Fibroblast of lung (primary cell): ENCODE results near the gene CDKN2B-AS1. TPM values are rescaled to one million over a fixed set of nuclear protein-coding genes. Genes with fewer than 3 reads are reported as not detected.
A peak's percentile ranks its signal among the peaks of the same experiment; 100 is the strongest.

Experiments used
- DNase-seq, 2 donors: peaks; one replicate each; pipeline versions ENCODE4 v3.0.0 to v3.0.0-alpha.2; 2010; ENCODE audit warnings: low read depth in 2 of 2
- H2AFZ ChIP-seq: 2 replicates; pipeline ENCODE4 v1.5.1; 2012; ENCODE audit warnings: low read length, control low read depth, inconsistent platforms
- H3K27ac ChIP-seq: 2 replicates; pipeline ENCODE4 v1.5.1; 2011; ENCODE audit warnings: low read length, control low read depth; ENCODE audit not compliant: insufficient read depth
- H3K27me3 ChIP-seq: 2 replicates; pipeline ENCODE4 v1.5.1; 2011; ENCODE audit warnings: mild to moderate bottlenecking, low read length; ENCODE audit not compliant: control insufficient read depth, insufficient read depth
- H3K36me3 ChIP-seq: 2 replicates; pipeline ENCODE4 v1.5.1; 2011; ENCODE audit warnings: low read length; ENCODE audit not compliant: control insufficient read depth, insufficient read depth
- H3K4me1 ChIP-seq: 2 replicates; pipeline ENCODE4 v1.5.1; 2011; ENCODE audit warnings: low read length; ENCODE audit not compliant: control insufficient read depth, insufficient read depth; ENCODE audit errors: extremely low read depth
- H3K4me2 ChIP-seq: 2 replicates; pipeline ENCODE4 v1.5.1; 2011; ENCODE audit warnings: low read length, control low read depth; ENCODE audit not compliant: insufficient read depth; ENCODE audit errors: extremely low read depth
- H3K4me3 ChIP-seq, 4 experiments: fragments of 200-600 bp in 1 of 4; sonication (generic) in 1 of 4; replicated peaks in 1 of 4; 2 replicates each; pipeline ENCODE4 v1.5.1; 2011 to 2016; ENCODE audit warnings: low read length in 4 of 4, low read depth in 3 of 4, mild to moderate bottlenecking in 3 of 4, control low read depth in 2 of 4, inconsistent platforms in 1 of 4, mixed read lengths in 1 of 4; ENCODE audit not compliant: insufficient read depth in 1 of 4; ENCODE audit errors: control extremely low read depth in 1 of 4
- H3K79me2 ChIP-seq: 2 replicates; pipeline ENCODE4 v1.5.1; 2012; ENCODE audit warnings: mild to moderate bottlenecking, low read length, inconsistent platforms; ENCODE audit not compliant: control insufficient read depth, insufficient read depth
- H3K9ac ChIP-seq: 2 replicates; pipeline ENCODE4 v1.5.1; 2011; ENCODE audit warnings: mild to moderate bottlenecking, low read length, control low read depth; ENCODE audit not compliant: insufficient read depth
- H3K9me3 ChIP-seq: 2 replicates; pipeline ENCODE4 v1.5.1; 2012; ENCODE audit warnings: low read depth, low read length; ENCODE audit not compliant: control insufficient read depth, insufficient read depth
- H4K20me1 ChIP-seq: 2 replicates; pipeline ENCODE4 v1.5.1; 2011; ENCODE audit warnings: low read length; ENCODE audit not compliant: control insufficient read depth, insufficient read depth; ENCODE audit errors: extremely low read depth
- EZH2 ChIP-seq: IDR thresholded peaks from 2 replicates; pipeline ENCODE4 v1.5.1; 2012; ENCODE audit warnings: low read length, control low read depth, mild to moderate bottlenecking; ENCODE audit errors: missing control alignments
- polyA plus RNA-seq, 2 donors: library from polyadenylated mRNA; depleted of rRNA in 1 of 2; stranded (reverse) in 1 of 2; unstranded in 1 of 2; fragments of >200 nt; gene quantifications; 2 replicates each; pipeline ENCODE4 v1.2.1, GENCODE V29; 2011 to 2012; ENCODE audit warnings: missing spikeins in 1 of 2
- total RNA-seq: library from RNA; depleted of rRNA; stranded (reverse); fragments of >200 nt; gene quantifications from 2 replicates; pipeline ENCODE4 v1.2.1, GENCODE V29; 2014
- TF ChIP-seq, protein P1 (sequence below), 2 donors: IDR thresholded peaks in 1 of 2; conservative IDR thresholded peaks in 1 of 2; 1 replicate in 1 of 2; 2 replicates in 1 of 2; pipeline ENCODE4 v1.5.1; 2011 to 2012; ENCODE audit warnings: low read length in 2 of 2, control low read depth in 1 of 2, inconsistent platforms in 1 of 2, low read depth in 1 of 2, mild to moderate bottlenecking in 1 of 2

CDKN2B-AS1 gene
- total and polyA plus RNA-seq, 2 donors (not counting 1 experiment from before 2014, with no cell fraction given), result 1.1 to 7.6 TPM

DNA sequence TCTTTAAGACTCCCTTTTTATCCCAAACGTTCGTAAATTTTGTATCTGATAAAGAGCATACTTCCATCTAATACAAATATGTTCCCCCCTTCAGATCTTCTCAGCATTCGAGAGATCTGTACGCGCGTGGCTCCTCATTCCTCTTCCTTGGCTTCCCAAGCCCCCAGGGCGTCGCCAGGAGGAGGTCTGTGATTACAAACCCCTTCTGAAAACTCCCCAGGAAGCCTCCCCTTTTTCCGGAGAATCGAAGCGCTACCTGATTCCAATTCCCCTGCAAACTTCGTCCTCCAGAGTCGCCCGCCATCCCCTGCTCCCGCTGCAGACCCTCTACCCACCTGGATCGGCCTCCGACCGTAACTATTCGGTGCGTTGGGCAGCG is 20.3 kb upstream of the CDKN2B-AS1 start:
- Histone ChIP-seq H3K4me3 (peak overlapping the region in 3 of 4 experiments; percentile 55 to 72 (median 55)), H3K9me3 (no peaks in the 10 kb centered on the region), H3K9ac (no peak overlapping the region), H4K20me1 (no peaks in the 10 kb centered on the region), H3K27me3 (peaks cover 67% of the 10 kb centered on the region), H2AFZ (no peak overlapping the region), H3K27ac (no peak overlapping the region), H3K4me1 (no peaks in the 10 kb centered on the region), H3K79me2 (no peaks in the 10 kb centered on the region), H3K36me3 (no peaks in the 10 kb centered on the region), H3K4me2 (peak overlapping the region; percentile 87)
- no peak for DNase-seq
- peak; percentile 88 for TF ChIP-seq EZH2
- TF ChIP-seq, protein P1, sequence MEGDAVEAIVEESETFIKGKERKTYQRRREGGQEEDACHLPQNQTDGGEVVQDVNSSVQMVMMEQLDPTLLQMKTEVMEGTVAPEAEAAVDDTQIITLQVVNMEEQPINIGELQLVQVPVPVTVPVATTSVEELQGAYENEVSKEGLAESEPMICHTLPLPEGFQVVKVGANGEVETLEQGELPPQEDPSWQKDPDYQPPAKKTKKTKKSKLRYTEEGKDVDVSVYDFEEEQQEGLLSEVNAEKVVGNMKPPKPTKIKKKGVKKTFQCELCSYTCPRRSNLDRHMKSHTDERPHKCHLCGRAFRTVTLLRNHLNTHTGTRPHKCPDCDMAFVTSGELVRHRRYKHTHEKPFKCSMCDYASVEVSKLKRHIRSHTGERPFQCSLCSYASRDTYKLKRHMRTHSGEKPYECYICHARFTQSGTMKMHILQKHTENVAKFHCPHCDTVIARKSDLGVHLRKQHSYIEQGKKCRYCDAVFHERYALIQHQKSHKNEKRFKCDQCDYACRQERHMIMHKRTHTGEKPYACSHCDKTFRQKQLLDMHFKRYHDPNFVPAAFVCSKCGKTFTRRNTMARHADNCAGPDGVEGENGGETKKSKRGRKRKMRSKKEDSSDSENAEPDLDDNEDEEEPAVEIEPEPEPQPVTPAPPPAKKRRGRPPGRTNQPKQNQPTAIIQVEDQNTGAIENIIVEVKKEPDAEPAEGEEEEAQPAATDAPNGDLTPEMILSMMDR (conservative IDR thresholded peaks at IDR 0.05 in 1 of 2, IDR thresholded peaks at IDR 0.05 in 1 of 2; ENCODE audit: low read depth in 1 of 2, low read length in 2 of 2), result no peak

DNA sequence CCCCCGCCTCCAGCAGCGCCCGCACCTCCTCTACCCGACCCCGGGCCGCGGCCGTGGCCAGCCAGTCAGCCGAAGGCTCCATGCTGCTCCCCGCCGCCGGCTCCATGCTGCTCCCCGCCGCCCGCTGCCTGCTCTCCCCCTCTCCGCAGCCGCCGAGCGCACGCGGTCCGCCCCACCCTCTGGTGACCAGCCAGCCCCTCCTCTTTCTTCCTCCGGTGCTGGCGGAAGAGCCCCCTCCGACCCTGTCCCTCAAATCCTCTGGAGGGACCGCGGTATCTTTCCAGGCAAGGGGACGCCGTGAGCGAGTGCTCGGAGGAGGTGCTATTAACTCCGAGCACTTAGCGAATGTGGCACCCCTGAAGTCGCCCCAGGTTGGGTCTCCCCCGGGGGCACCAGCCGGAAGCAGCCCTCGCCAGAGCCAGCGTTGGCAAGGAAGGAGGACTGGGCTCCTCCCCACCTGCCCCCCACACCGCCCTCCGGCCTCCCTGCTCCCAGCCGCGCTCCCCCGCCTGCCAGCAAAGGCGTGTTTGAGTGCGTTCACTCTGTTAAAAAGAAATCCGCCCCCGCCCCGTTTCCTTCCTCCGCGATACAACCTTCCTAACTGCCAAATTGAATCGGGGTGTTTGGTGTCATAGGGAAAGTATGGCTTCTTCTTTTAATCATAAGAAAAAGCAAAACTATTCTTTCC is 19.7 kb upstream of the CDKN2B-AS1 start:
- no peak overlapping the region for H2AFZ ChIP-seq
- H3K79me2 ChIP-seq, result no peaks in the 10 kb centered on the region
- H3K9me3 ChIP-seq, result no peaks in the 10 kb centered on the region
- no peaks in the 10 kb centered on the region for H4K20me1 ChIP-seq
- H3K4me3 ChIP-seq, result peak overlapping the region; percentile 42 to 72 (median 55)
- H3K36me3 ChIP-seq, result no peaks in the 10 kb centered on the region
- DNase-seq, result peak in 1 of 2 donors; percentile 75
- H3K4me1 ChIP-seq, result no peaks in the 10 kb centered on the region
- peaks cover 66% of the 10 kb centered on the region for H3K27me3 ChIP-seq
- peak overlapping the region; percentile 87 for H3K4me2 ChIP-seq
- TF ChIP-seq, protein P1 (conservative IDR thresholded peaks at IDR 0.05 in 1 of 2, IDR thresholded peaks at IDR 0.05 in 1 of 2; ENCODE audit: low read depth in 1 of 2, low read length in 2 of 2), result no peak
- TF ChIP-seq EZH2, result no peak
- H3K27ac ChIP-seq, result no peak overlapping the region
- H3K9ac ChIP-seq, result no peak overlapping the region

DNA sequence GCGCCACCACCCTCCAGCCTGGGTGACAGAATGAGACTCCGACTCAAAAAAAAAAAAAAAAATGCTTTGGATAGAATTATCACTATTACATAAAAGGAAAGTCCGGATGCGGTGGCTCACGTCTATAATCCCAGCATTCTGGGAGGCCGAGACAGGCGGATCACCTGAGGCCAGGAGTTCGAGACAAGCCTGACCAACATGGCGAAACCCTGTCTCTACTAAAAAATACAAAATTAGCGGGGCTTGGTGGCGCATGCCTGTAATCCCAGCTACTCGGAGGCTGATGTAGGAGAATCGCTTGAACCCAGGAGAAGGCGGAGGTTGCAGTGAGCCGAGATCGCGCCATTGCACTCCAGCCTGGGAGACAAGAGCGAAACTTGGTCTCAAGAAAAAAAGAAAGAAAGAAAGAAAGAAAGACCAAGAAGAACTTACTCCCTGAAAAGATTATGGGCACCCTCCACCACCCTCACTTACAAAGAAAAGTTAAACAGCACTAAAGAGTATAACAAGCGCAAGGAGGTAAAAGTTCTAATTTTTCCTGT is 18.2 kb upstream of the CDKN2B-AS1 start:
- Histone ChIP-seq H3K79me2 (no peaks in the 10 kb centered on the region), H3K27me3 (peaks cover 52% of the 10 kb centered on the region), H3K27ac (no peak overlapping the region), H3K9ac (no peak overlapping the region), H3K9me3 (no peaks in the 10 kb centered on the region), H3K4me3 (no peak overlapping the region), H3K4me1 (no peaks in the 10 kb centered on the region), H3K36me3 (no peaks in the 10 kb centered on the region), H4K20me1 (no peaks in the 10 kb centered on the region), H2AFZ (no peak overlapping the region), H3K4me2 (no peak overlapping the region)
- TF ChIP-seq, protein P1 (conservative IDR thresholded peaks at IDR 0.05 in 1 of 2, IDR thresholded peaks at IDR 0.05 in 1 of 2; ENCODE audit: low read depth in 1 of 2, low read length in 2 of 2), result no peak
- peak; percentile 12 for TF ChIP-seq EZH2
- DNase-seq, result no peak
